ENCODE results near the gene SPTBN1.

- no peak for TF ChIP-seq CTCF (IDR thresholded peaks at IDR 0.05; ENCODE audit: low read length)
- TF ChIP-seq EZH2 (IDR thresholded peaks at IDR 0.05; ENCODE audit: borderline replicate concordance, low read length), result no peak
Observed at GRCh38 chr2:54627973-54628372, 171.8 kb downstream of the SPTBN1 start.

All from OCI-LY1 (cell line).